ENCODE data around the gene ANKRD27.
"Not testable (repeated sequence)": the region's sequence is repeated elsewhere in the genome, so short reads cannot be mapped to it uniquely, and the experiment has no call there.

ANKRD27 gene

GRCh38 chr19:32688311-32688710 lies 13.3 kb upstream of the ANKRD27 start:
- DNase-seq (ENCODE audit: low spot score), result no peak

GRCh38 chr19:32687681-32688080 lies 12.7 kb upstream of the ANKRD27 start:
- DNase-seq (ENCODE audit: low spot score), result no peak

- no peak for DNase-seq (ENCODE audit: low spot score)
Measured at GRCh38 chr19:32686847-32687475, 12.0 kb upstream of the ANKRD27 start.

GRCh38 chr19:32682317-32682716 lies 7.3 kb upstream of the ANKRD27 start:
- DNase-seq (ENCODE audit: low spot score), result no peak

- no peak for DNase-seq (ENCODE audit: low spot score)
Measured at GRCh38 chr19:32680986-32681385, 6.0 kb upstream of the ANKRD27 start.

- DNase-seq (ENCODE audit: low spot score), result no peak
Measured at GRCh38 chr19:32677657-32678056, 2.7 kb upstream of the ANKRD27 start.

GRCh38 chr19:32676895-32677359 lies 1.9 kb upstream of the ANKRD27 start:
- DNase-seq (ENCODE audit: low spot score), result no peak

- DNase-seq (ENCODE audit: low spot score), result no peak
Measured at GRCh38 chr19:32676186-32676894, 1.4 kb upstream of the ANKRD27 start.

- DNase-seq (ENCODE audit: low spot score), result peak; percentile 42
Measured at GRCh38 chr19:32675720-32676185, 773 bp upstream of the ANKRD27 start, which contains the start of gene RGS9BP. Gene RGS9BP (plus strand): TSS chr19:32675848. CDS start chr19:32676264, 416 bp downstream.

GRCh38 chr19:32674153-32674930 lies 638 bp downstream of the ANKRD27 start:
- DNase-seq (ENCODE audit: low spot score), result no peak

GRCh38 chr19:32673573-32673972 lies 1.4 kb downstream of the ANKRD27 start:
- DNase-seq (ENCODE audit: low spot score), result no peak

- no peak for DNase-seq (ENCODE audit: low spot score)
Measured at GRCh38 chr19:32672841-32673240, 2.1 kb downstream of the ANKRD27 start.

- DNase-seq (ENCODE audit: low spot score), result no peak
Measured at GRCh38 chr19:32671883-32672593, 2.9 kb downstream of the ANKRD27 start.

GRCh38 chr19:32669310-32669709 lies 5.7 kb downstream of the ANKRD27 start:
- no peak for DNase-seq (ENCODE audit: low spot score)

- DNase-seq (ENCODE audit: low spot score), result no peak
Measured at GRCh38 chr19:32666084-32666483, 8.9 kb downstream of the ANKRD27 start.

GRCh38 chr19:32662186-32662585 lies 12.8 kb downstream of the ANKRD27 start:
- no peak for DNase-seq (ENCODE audit: low spot score)

GRCh38 chr19:32661318-32661717 lies 13.7 kb downstream of the ANKRD27 start:
- DNase-seq (ENCODE audit: low spot score), result no peak

GRCh38 chr19:32658527-32658926 lies 16.5 kb downstream of the ANKRD27 start:
- no peak for DNase-seq (ENCODE audit: low spot score)

GRCh38 chr19:32658075-32658474 lies 16.9 kb downstream of the ANKRD27 start:
- no peak for DNase-seq (ENCODE audit: low spot score)

GRCh38 chr19:32656379-32656778 lies 18.6 kb downstream of the ANKRD27 start:
- DNase-seq (ENCODE audit: low spot score), result not testable (repeated sequence)

- no peak for DNase-seq (ENCODE audit: low spot score)
Measured at GRCh38 chr19:32653599-32653915, 21.4 kb downstream of the ANKRD27 start.

Data from COLO829 (cell line).